HG03342 (cell line): ENCODE measurements around the gene KCNMA1.

Source experiments
- ATAC-seq: cut with Tn5 transposase; IDR thresholded peaks from one replicate; pipeline ENCODE4 v1.9.1; 2021; ENCODE audit warnings: mild to moderate bottlenecking, moderate library complexity; ENCODE audit not compliant: unreplicated experiment

KCNMA1 gene

DNA sequence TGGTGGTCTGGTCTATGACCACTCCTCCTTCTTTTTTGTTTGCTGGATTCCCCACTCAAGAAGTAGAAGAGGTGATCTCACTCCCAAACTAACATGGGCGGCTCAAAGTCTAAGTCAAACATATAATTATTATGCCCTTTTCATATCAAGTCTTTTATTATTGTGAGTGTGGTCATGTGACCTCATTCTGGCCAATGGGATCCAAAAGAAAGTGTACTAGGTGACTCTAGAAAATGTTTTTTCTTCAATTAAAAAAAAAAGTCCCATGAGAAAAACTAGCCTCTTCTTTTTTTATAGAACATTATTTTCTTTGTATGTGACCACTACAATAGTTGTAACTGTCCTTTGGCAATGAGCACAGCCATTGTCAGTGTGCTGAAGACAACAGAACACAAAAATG is 772.7 kb downstream of the KCNMA1 start:
- ATAC-seq: no peak

DNA sequence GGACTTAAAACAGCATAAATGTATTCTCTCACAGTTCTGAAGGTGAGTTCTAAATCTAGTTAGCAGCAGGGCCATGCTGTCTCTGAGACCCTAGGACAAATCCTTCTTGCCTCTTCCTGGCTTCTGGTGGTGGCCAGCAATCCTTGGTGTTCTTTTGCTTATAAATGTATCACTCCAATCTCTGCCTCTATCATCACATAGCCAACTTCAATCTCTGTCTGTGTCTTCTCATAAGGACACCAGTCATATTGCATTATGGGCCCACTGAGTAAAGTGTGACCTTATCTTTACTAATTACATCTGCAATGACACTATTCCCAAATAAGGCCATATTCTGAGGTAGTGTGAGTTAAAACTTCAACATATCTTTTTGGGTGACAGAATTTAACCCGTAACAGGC is 778.9 kb downstream of the KCNMA1 start:
- ATAC-seq: no peak

DNA sequence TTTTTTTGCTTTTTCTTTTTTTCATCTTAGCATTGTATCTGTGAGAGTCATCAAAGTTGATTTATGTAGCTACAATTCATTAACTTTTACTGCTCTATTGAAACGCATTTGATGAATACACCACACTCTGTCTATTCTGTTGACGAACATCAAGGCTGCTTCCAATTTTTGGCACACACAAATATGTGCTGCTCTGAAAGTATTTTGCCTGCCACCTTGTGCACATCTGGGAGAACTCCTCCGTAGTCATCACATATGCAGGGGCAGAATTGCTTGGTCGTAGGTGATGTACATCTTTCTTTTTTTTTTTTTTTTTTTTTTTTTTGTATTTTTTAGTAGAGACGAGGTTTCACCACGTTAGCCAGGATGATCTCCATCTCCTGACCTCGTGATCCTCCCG is 796.8 kb downstream of the KCNMA1 start:
- ATAC-seq: no peak

DNA sequence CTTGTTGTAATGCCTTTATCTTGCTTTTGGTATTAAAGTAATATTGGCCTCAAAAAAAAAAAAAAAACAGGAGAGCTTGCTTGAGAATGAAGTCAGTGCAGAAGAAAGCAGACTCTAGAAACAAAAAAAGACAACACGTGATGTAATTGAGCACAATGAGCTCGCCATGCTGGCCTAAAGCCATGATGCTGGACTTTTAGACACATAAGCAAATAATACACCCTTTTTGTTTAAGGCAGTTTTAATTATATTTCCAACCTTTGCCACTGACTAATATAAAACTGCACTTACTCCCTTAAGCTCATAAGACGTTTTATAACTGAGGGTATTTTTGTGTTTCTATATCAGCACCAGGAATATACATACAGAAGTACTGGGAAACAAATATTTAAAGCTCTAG is 798.3 kb downstream of the KCNMA1 start:
- ATAC-seq: no peak

DNA sequence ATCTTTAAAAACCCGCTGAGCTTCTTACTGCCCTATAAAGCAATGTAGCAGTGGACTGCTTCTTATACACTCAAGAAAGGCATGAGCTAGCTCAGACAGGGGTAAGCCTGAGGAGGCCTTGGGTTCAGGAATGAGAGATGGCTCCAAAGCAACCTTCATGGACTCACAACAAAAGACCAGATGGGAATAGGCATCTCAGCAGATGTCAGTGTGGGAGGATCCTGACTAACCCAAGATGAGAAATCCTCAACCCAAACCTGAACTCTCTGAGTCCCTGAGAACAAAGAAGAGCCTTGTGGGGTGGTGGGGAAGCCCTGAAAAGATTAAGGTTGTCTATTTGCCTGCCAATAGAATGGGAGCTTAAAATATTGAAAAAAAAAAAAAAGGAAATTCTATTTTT is 807.4 kb downstream of the KCNMA1 start:
- ATAC-seq: no peak

DNA sequence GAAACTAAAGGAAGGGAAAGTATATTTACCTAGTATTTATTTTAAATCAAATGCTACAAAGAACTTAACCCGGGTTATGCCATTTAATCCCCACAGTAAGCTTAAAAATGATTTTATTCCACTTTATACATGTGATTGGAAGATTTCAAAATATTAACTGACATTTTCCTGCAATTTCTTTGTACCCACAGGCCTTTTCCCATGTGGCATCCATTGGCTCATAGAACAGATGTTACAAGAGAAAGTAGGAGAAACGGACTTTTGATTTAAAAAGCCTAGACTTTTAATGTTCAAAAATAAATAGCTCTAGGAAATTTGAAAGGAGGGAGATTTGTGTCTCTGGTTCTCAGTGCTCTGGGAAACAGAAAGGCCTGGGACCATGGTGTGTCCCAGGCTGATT is 807.9 kb downstream of the KCNMA1 start:
- no peak for ATAC-seq
